Ovary (tissue), 9 donors: Measurements from ENCODE around the gene CDK6. TPM values are rescaled to one million over a fixed set of nuclear protein-coding genes. Genes with fewer than 3 reads are reported as not detected.
"Not testable (repeated sequence)": the region's sequence is repeated elsewhere in the genome, so short reads cannot be mapped to it uniquely, and the experiment has no call there.

Experiments used
- DNase-seq, 5 donors: peaks; one replicate each; pipeline ENCODE4 v3.0.0-alpha.2; 2019 to 2020
- H3K27ac ChIP-seq, 2 donors: fragments of 200-600 bp; one replicate each; pipeline versions ENCODE4 v1.5.1 to v1.8.0; 2019 to 2022
- H3K27me3 ChIP-seq: fragments of 200-600 bp; one replicate; pipeline ENCODE4 v1.8.0; 2022
- H3K36me3 ChIP-seq: fragments of 200-600 bp; sonication (generic); one replicate; pipeline ENCODE4 v1.5.1; 2019
- H3K4me1 ChIP-seq: one replicate; pipeline ENCODE4 v1.8.1; 2013; ENCODE audit warnings: mild to moderate bottlenecking, moderate library complexity; ENCODE audit not compliant: insufficient read depth
- H3K4me3 ChIP-seq: fragments of 200-600 bp; sonication (generic); one replicate; pipeline ENCODE4 v1.5.1; 2017
- H3K9me3 ChIP-seq, 2 donors: fragments of 200-600 bp in 1 of 2; sonication (generic) in 1 of 2; one replicate each; pipeline versions ENCODE4 v1.5.1 to v1.8.1; 2013 to 2019; ENCODE audit warnings: mild to moderate bottlenecking in 1 of 2, moderate library complexity in 1 of 2
- CTCF ChIP-seq, 3 donors: fragments of 450-650 bp in 2 of 3; fragments of 200-600 bp in 1 of 3; IDR thresholded peaks; one replicate each; pipeline versions ENCODE4 v1.5.1 to v1.8.0; 2016 to 2022; ENCODE audit warnings: antibody characterized with exemption in 3 of 3, mild to moderate bottlenecking in 1 of 3
- EP300 ChIP-seq: sonication (generic); formaldehyde crosslinking; IDR thresholded peaks from one replicate; pipeline ENCODE4 v1.6.1; 2017; ENCODE audit warnings: antibody characterized with exemption
- POLR2A ChIP-seq: fragments of 450-650 bp; IDR thresholded peaks from one replicate; pipeline ENCODE4 v1.6.1; 2017; ENCODE audit warnings: antibody characterized with exemption, mild to moderate bottlenecking, moderate library complexity
- WGBS, 3 donors: extraction: QIAGEN DNeasy Blood & Tissue Kit in 1 of 3; methylation state at CpG; one replicate each; pipeline versions ENCODE4 v1.1.5 to v1.1.7; 2013 to 2017; 5-methylcytosine and 5-hydroxymethylcytosine counted together
- intact Hi-C, 4 donors: fragments of 100-400 bp; cut with DNase I; formaldehyde crosslinking; loops; one replicate each; pipeline versions ENCODE4 v1.11.0 to v1.15.1; 2022 to 2023
- polyA plus RNA-seq, 2 donors: library from polyadenylated mRNA; stranded (reverse); fragments of 200-250 nt in 1 of 2; fragments of 350-450 nt in 1 of 2; fragmentation: Illumina TruSeq in 1 of 2; extraction: RNeasy Lipid Tissue Mini Kit (QIAGEN cat#74804) in 1 of 2; gene quantifications; one replicate each; pipeline ENCODE4 v1.2.3, GENCODE V29; 2013 to 2014
- total RNA-seq, 7 donors: library from RNA; depleted of rRNA in 2 of 7; stranded (reverse); fragments of >200 nt in 2 of 7; fragmentation: NEBNext Ultra II Directional in 3 of 7; extraction: Animal tissue kit (Norgen Biotek cat#: 25700) in 3 of 7; gene quantifications; one replicate each; pipeline versions ENCODE4 v1.1.0 to v1.2.4, GENCODE V29; 2016 to 2023
- donor health status: DM: no; HTN: no; CAD: no; lungs with moderate emphysema.
- donor health status: DM: no; HTN: no; CAD: no.
- donor health status: Bipolar disorder and iron deficiency.
- donor health status: DM: yes; HTN: yes; CAD: no.
- donor health status: DM: no; HTN: no; CAD: no.
- donor health status: DM: yes; HTN: yes; CAD: no.

The CDK6 gene
- total and polyA plus RNA-seq, 9 donors = 1.8 to 20.4 (median 11.2) TPM

DNA sequence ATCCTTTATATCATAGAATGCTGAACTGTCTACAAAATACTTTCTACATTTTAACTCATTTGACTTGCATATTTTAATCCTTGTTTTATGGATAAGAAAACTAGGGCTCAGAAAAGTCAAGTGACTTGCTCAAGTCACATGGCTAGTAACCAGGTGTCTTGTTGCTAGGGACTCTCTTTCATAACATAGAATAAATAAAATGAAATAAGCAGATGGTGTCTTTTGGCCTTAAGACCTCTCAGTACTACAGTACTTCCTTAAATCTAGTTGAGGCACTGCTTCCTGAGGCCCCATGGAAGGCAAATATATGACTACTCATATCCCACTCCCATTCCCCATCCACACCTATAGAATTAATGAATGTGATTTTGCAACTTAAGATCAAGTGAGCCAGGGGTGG lies 87.9 kb downstream of the CDK6 start:
- no peaks in the 10 kb centered on the region for H3K27me3 ChIP-seq
- no peaks in the 10 kb centered on the region for H3K36me3 ChIP-seq
- no peak for DNase-seq

DNA sequence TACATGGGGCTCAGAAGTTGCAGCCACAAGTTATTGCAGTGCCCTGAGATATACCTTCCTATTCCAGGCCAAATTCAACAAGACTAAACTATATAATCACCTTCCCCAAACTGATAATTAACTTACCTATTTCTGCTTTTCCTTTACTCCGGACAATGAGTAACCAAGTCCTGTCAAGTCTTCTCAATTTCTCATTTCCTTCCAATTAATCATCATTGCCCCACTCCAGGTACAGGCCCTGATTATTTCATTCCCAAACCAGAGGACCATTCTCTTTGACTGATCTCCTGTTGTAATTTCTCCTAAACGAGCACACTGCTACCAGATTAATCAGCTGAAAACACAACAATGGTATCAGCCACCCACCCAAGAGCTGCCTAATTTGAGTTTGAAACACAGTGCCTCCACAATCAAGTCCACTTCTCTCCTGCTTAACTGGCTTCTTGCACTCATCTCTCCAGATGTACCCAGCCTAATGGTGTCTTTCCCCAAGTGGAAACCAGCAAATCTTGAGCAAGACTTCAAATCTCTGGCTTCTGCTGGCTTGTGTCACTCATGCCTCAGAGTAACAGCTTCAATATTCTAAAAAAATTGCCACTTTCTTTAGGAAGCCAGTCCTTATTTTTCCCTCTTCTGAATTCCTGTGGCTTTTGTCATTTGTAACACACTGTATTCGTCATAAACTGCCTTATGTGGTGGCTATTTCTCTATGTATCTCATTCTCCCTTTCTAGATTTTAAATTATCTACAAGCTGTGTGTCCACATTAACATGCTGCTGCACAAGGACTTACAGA lies 89.1 kb downstream of the CDK6 start:
- 83 to 90% (median 85%) methylated on average over 3 of the region's 3 CpGs for WGBS, 3 donors
- TF ChIP-seq CTCF (IDR thresholded peaks at IDR 0.05) (no peak), POLR2A (no peak), EP300 (no peak)

More for the DNA sequence above, 87.9 kb downstream of the CDK6 start:
- no peak for TF ChIP-seq POLR2A
- no peak for TF ChIP-seq CTCF (IDR thresholded peaks at IDR 0.05)
- Histone ChIP-seq H3K4me3 (no peak overlapping the region), H3K9me3 (no peaks in the 10 kb centered on the region), H3K27ac (no peak overlapping the region), H3K4me1 (no peaks in the 10 kb centered on the region)
- intact Hi-C loops = no loop called here

GRCh38 chr7:92745241-92745640 lies 91.1 kb downstream of the CDK6 start:
- H3K4me1 ChIP-seq = peaks cover 1% of the 10 kb centered on the region
- DNase-seq = no peak
- intact Hi-C loops = no loop called here
- H3K27ac ChIP-seq = no peak overlapping the region
- H3K36me3 ChIP-seq = no peaks in the 10 kb centered on the region
- 90 to 94% (median 94%) methylated on average over 4 of the region's 4 CpGs for WGBS, 3 donors
- no peaks in the 10 kb centered on the region for H3K9me3 ChIP-seq
- H3K27me3 ChIP-seq = no peaks in the 10 kb centered on the region
- H3K4me3 ChIP-seq = no peak overlapping the region
- TF ChIP-seq CTCF (IDR thresholded peaks at IDR 0.05) (no peak), POLR2A (no peak), EP300 (no peak)

More for the DNA sequence above, 89.1 kb downstream of the CDK6 start:
- DNase-seq = no peak
- H3K9me3 ChIP-seq = no peaks in the 10 kb centered on the region
- peaks cover under 1% of the 10 kb centered on the region for H3K4me1 ChIP-seq
- no peaks in the 10 kb centered on the region for H3K27me3 ChIP-seq
- H3K27ac ChIP-seq = no peak overlapping the region
- H3K4me3 ChIP-seq = no peak overlapping the region
- intact Hi-C loops = no loop called here
- H3K36me3 ChIP-seq = no peaks in the 10 kb centered on the region

GRCh38 chr7:92744180-92744579 lies 92.2 kb downstream of the CDK6 start:
- H3K4me3 ChIP-seq, intact Hi-C loops, H3K36me3 ChIP-seq, DNase-seq, H3K27me3 ChIP-seq, H3K9me3 ChIP-seq, H3K4me1 ChIP-seq, H3K27ac ChIP-seq: not testable (repeated sequence)
- 92 to 98% (median 98%) methylated on average over 4 of the region's 4 CpGs for WGBS, 3 donors

GRCh38 chr7:92742186-92742585 lies 94.2 kb downstream of the CDK6 start:
- intact Hi-C loops = no loop called here
- peaks cover 1% of the 10 kb centered on the region for H3K4me1 ChIP-seq
- H3K27me3 ChIP-seq = no peaks in the 10 kb centered on the region
- no peak overlapping the region for H3K27ac ChIP-seq
- no peak overlapping the region for H3K4me3 ChIP-seq
- H3K9me3 ChIP-seq = no peaks in the 10 kb centered on the region
- TF ChIP-seq POLR2A (no peak), CTCF (IDR thresholded peaks at IDR 0.05) (no peak), EP300 (no peak)
- no peak for DNase-seq
- H3K36me3 ChIP-seq = no peaks in the 10 kb centered on the region
